ENCODE measurements around the gene SH3GLB2. TPM values are rescaled to one million over a fixed set of nuclear protein-coding genes. Genes with fewer than 3 reads are reported as not detected.
A peak's percentile ranks its signal among the peaks of the same experiment; 100 is the strongest.
"Not testable (repeated sequence)": the region's sequence is repeated elsewhere in the genome, so short reads cannot be mapped to it uniquely, and the experiment has no call there.

Gene SH3GLB2
- polyA plus RNA-seq, 1 donor = 111 TPM

DNA sequence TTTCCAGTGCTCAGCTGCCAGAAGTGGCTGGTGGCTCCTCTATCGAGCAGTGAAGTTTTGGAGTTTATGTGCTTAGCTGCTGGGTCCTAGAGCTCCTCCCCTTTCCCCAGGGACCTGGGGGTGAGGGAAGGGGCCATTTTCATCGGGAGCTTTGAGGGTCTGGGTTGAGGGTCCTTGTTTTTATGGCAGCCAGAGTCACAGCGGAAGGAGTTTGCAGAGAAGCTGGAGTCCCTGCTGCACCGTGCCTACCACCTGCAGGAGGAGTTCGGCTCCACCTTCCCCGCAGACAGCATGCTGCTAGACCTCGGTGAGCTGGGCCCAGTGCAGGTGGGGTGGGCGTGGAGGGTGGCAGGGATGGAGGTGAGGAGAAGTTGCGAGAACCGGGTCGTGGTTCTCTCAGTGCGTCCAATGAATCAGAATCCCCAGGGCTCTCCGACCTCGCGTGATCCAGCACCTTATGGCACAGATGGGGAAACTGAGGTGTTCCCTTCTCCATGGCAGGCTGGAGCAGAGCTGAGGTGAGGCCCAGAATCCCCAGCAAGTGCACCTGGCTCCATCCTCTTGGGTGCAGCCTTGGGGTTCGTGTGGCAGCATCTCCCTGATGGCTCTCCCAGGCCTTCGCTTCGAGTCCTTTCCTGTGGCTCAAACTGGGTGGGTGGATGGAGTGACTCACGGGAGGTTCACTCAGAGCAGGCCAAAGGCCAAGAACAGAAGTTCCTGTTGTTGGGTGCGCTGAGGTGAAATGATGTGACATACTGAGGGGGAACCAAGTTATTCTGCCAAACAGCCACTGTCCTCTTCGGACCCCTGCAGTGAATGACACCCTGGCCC, 31.0 kb upstream of the SH3GLB2 start:
- DNase-seq = no peak

DNA sequence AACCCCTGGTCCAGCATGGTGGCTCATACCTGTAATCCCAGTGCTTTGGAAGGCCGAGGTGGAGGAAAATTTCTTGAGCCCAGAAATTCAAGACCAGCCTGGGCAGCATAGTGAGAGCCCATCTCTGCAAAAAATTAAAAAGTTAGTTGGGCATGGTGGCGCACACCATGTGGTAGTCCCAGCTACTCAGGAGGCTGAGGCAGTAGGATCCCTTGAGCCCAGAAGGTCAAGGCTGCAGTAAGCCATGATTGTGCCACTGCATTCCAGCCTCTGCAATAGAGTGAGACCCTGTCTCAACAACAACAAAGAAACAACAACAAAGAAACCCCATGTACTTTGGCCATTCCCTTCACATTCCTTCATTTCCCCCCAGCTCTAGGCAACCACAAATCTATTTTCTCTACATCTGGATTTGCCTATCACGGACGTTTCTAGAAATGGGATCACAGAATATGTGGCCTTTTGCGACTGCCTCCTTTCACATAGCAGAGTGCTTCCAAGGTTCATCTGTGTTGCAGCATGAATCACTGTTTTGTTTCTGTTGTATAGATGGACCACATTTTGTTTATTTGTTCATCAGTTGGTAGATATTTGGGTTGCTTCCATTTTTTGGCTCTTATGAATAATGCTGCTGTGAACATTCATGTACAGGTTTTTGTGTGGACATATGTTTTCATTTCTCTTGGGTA, 26.2 kb upstream of the SH3GLB2 start:
- DNase-seq = no peak

DNA sequence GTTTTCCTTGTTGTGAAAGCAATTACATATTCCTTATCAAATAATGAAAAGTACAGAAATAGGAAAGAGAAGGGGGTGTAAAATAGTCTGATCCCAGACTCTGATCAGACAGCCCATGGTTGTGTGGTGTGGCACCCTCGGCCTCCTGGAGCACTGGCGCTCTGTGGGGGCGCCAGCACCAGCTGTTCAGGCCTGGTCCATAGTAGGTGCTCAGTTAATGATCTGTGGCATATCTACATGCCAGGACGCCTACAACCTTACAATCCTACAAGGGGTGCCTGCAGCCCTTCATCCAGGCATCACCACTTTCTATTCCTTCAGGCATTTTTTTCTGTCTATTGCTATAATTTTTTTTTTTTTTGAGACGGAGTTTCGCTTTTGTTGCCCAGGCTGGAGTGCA, 24.9 kb upstream of the SH3GLB2 start:
- DNase-seq = no peak

DNA sequence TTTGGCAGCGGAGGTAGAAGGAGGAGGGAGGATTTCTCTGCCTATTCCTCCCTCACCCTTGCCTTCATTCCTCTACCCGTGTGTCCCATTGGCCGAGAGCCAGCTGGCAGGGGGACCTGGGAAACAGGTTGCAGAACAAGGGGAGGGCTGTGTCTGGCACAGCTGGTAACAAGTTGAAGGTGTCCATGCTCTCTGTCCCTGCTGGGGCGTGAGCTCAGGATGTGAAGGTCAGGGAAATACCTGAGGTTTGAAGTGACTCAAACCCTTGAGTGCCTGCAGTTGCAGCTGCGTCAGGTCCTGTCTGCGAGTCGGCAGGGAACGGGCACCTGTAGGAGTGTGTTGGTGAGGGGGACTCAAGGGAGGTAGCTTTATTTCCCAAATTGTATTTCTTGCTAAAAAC, 24.5 kb upstream of the SH3GLB2 start:
- no peak for DNase-seq

DNA sequence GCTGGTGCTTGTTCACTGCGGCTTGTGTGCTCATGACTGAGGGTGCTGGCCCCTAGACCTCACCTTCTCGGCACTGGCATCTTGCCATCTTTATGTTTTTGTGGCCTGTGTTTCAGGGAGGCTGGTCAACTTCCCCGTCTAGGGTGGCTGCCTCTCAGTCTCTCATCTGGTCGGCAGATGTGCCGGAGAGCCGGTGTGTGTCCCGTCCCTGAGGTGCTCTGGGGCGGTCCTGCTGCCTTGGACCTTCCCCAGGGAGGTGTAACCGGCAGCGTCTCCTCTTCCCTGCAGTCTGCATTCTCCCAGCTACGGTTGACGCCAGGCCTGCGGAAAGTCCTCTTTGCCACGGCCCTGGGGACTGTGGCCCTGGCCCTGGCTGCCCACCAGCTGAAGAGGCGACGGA, 13.9 kb upstream of the SH3GLB2 start:
- no peak for DNase-seq

DNA sequence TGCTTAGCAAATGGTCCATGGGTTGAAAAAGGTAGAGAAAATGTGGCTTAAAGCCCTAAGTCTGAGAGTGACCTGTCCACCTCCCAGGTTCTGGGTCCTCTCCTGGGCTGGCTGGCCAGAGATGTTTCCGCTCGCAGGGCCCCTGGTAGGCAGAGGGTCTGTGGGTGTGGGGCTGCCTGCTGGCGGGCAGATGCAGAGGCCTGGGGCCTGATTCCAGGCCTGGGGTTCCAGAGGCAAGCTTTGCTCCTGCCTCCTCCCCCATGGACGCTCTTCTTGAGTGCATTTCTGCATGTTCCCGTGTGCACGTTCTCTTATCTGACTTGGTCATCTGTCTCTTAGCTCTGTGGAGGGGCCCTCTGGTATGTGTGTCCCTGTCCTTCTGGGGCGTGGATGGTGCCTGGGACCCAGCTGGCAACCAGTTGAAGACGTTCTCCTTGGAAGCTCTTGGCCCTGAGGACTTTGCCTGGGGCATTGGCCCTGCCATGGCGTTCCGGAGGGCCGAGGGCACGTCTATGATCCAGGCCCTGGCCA, 12.0 kb upstream of the SH3GLB2 start:
- no peak for DNase-seq

DNA sequence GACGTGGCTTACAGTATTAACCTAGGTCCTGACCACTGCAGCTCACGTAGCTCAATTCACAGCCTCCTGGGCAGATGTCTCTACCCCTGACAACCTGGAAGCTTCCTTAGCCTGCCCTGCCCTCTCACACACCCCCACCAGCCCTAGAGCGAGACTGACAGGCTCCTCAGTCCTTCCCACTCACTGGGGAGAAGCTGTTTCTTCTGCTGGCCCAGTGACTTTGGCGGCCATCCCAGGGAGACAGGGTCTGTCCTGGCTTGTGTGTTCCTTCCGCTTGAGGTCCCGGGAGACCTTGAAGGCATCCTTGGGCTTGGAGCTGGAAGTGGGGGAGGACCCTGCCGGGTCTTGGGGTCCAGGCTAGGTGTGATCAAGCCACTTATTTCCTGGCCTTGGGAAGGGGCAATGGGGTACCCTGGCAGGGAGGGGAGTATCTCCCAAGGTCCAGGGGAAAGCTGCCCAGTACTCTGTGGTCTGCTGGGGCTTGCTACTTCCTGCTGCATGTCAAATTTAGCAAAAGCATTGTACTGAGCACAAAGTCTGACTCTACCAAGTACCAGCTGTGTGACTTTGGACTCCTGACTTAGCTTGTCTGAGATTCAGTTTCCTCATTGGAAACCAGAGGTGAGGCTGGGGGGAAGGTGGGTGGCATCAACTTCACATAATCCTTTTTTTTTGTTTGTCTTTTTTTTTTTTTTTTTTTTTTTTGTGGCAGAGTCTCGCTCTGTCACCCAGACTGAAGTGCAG, 10.2 kb upstream of the SH3GLB2 start:
- DNase-seq = no peak

DNA sequence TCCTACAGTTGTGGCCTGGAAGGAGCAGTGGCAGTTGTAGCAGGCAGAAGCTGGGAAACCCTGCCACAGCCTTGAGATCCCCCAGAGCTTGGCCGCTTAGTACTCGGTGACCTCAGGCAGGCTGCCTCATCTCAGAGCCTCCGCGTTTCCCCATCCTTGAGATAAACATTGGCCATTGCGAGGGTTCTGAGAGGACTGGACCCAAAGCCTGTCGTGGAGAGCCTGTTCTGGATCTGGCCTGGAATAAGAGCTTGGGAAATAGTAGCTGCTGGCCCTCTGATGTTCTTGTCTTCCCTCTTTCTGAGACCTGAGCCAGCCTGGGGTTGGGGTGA, 9.6 kb upstream of the SH3GLB2 start:
- no peak for DNase-seq

DNA sequence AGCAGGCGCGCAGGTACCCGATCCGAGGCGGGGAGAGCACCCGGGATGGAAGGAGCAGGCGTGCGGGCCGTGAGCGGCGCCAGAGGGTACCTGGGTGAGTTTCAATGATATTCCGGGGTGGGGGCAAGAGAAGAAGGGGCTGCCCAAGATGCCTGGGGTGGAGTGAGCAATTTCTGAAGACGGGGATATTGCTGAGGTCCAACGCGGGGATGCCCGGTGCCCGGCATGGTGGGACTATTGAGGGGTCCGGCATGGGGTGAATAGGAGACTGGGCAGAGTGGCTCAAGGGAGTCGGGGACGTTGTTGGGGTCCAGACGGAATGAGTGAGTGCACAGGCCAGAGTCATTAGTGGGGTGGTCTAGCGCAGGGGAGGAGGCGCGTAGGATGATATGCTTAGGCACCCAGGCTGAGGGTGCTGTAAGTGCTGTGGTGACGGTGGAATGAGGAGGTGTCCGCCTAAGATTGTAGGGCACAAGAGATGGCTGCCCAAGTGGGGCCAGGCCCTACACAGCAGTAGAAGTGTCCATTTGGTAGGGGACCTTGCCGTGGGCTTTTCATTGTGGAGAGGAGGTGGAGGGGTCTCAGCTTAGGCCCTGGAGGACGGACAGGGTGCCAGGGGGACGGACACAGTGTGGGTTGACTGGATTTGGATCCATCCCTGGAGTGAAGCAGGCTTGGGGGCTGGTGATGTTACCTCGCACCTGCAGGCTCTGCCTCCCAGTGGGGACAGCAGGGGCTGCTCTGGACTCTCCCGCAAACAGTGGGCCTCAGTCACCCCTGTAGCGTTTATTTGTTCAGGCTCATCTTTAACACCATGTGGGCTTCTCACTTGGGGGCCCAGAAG, 9.0 kb upstream of the SH3GLB2 start:
- no peak for DNase-seq

DNA sequence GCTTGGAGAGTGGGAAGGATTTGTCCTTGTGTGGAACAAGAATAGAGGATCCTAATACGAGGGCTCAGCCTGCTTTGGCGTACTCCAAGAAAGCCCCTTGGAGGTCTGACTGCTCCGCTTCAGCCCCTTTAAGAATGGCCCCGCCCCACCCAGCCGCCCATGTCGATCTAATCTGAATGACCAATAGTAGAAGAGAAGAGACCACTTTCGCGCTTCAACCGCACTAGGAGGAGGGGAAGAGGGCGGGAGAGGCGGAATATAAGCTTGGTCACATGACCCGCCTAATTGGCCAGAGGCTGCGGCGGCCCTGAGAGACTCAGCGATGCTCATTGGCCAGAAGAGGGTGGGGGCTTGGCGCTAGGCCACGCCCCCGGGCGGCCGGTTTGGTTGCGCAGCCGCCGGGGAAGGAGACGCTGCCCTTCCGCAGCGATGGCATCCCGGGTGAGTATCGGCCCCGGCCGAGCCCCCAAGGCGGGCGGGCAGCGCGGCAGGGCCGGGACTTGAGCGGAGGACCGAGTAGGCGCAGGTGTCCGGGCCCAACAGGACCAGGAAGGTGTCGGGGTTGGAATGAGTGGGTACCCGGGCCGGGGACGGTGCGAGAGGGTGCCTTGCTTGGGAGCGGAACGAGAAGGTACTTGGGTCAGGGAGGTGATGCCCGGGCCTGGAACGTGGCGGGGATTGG, 8.3 kb upstream of the SH3GLB2 start, which contains the start of gene MIGA2:
MIGA2 (plus strand) TSS at position 386 of the 682 bp plus-strand sequence. CDS start 3,969 bp downstream, outside the sequence.
- DNase-seq = peak; percentile 99

DNA sequence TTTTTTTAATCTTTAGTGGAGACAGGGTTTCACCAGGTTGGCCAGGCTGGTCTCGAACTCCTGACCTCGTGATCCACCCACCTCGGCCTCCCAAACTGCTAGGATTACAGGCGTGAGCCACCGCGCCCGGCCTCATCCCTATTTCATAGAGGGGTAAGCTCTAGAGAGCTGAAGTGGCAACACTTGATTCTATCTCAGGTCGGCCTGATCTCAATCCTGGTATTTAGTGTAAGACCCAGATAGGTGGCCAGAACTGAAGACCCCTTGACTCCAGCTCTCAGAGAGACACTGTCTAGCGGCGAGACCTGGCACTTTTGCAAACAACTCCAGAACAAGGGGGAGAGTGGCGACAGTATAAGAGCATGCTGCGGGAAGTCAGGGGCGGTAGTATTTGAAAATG, 7.7 kb upstream of the SH3GLB2 start:
- DNase-seq = not testable (repeated sequence)

DNA sequence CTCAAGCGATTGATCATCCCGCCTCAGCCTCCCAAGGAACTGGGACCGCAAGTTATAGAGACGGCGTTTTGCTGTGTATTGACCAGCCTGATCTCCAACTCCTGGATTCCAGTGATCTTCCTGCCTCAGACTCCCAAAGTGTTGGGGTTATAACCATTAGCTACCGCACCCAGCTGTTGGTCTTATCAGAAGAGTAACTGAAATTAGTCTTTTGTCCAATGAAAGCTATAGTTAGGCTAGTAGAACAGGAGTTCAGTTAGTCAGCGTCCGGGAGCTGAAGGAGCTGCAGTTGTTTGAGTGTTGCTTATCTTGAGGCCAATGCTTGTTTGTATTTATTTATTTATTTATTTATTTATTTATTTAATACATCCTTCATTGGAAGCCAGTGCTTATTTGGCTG, 5.1 kb upstream of the SH3GLB2 start:
- DNase-seq = no peak

DNA sequence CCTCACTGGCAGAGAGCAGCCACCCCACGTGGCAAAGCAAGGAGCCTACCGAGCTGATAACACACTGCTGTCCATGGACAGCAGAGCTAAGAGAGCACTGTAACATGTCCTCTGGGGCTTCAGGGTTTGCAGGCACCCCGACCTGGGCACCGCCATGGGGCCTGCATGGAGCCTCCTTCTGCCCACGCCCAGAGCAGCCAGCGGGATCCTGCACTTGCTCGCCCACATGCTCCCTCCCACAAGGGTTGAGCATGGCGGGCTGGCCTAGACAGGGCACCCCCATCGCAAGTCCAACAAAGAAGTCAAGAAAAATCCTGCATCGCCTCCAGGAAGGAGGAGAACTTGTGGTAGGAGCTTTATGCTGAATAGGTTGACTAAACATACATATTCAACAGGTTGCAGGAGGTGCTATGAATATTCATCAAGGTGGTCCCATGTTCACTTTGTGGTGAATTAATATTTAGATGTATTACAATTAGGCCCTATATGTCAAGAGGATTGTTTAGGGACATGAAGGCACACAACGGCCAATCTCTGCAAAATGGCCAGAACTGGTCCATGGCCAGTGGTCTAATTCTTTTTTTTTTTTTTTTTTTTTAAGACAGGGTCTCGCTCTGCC, 4.5 kb upstream of the SH3GLB2 start:
- DNase-seq = no peak

DNA sequence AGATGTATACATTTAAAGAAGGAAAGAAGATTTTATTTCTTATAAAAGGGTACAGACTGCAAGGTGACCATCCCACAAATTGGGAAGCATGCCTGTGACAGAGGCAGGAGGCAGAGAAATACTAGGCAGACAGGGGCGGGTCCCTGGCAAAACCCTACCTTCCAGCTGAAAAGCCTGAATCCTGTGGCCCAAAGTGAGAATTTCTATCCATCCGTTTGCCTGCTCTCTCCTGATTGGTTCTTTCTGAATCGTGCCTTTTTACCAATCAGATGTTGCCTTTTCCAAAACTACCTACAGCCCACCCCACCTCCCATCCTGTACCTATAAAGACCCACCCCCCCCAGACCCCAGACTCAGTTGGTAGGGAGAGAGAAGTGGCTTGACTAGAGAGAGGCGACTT, 3.4 kb upstream of the SH3GLB2 start:
- DNase-seq = no peak

DNA sequence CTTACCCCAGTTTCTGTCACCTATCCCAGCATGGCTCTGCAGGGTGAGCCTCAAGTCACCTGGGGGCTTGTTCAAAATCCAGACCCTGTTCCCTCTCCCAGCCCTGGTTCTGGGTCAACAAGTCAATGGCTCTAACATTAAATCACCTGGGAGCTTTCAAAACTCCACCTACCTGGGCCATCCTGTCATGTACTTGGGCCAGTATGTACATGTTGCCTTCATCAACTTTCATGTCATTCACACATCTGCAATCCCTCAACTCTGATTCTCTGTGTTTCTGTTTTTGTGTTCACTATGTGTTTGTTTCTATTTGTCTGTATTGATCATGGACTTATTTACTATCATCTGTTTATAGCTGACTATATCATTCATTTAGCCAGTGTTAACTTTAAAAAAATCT, 2.1 kb upstream of the SH3GLB2 start:
- no peak for DNase-seq

DNA sequence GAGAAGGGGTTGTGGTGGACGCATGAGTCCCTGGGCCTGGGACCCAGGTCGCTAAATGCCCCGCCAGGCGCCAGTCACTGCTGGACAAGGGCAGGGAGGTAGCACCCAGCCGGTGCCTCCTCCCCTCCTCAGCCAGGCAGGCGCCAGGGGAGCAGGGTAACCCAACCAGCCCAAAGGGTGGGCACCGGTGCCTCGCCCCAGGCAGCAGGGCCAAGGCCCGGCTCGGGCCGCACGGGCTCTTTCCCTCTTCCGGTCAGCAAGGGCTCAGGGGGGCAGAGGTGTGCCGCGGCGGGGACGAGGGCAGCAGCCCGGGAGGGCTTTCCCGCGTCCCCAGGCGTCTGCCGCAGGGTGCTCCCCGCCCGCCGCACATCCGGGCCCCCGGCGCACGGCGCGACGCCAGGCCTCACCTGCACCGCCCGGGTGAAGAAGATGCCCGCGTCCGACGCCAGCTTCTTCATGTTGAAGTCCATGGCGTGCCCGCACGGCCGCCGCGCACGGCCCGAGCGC, 393 bp downstream of the SH3GLB2 start:
- DNase-seq = no peak

DNA sequence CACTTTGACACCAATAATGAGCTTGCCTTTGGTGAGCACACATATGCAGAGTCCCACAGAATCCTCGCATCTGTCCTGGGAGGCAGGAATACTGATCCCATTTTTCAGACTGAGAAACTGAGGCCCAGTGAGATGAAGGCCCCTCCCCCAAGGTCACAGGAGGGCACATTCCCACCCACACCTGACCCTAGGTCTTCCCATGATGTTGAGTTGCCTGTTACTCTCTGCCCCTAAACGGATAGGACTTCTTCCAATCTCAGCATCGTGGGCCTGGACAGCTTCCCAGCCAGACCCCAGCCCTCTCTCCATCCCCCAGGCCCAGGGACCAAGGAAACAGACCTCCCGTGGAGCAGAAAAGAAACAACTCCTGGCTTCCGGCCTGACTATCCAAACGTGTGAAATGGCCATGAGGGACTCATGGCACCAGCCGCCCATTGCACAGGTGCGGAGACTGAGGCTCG, 877 bp downstream of the SH3GLB2 start:
- no peak for DNase-seq

DNA sequence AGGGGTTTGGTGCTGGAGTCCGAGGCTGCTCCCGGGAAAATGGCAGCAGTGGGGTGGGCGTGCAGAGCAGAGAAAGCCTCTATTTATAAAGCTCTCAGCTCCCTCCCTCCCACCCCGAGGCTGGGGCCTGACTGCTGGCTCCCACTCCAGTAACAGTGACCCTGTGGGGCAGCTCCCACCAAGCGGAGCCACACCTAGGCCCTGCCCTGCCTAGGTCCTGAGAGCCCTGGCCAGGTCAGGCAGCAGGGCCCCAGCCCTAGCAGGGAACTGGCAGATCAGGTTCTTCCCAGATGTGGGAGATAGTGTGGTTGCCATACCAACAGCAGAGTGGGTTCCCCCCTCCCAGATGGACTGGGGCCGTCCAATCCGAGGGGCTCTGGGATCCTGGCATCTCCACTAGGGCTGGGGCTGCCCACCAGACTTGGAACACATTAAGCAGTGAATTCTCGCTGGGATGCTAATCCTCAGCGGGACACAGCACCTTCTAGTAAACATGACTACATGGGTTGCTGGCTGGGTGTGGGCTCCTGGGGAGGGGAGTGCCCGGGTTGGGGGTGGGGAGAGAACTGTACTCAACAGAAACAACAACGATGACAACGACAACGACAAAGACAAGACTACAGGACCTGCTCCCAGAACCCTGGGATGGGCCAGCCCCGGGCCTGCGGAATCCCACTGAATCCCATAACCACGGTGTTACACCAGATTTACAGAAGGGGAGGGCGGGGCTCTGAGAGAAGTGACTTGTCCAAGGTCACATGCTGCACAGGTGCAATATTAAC, 1.5 kb downstream of the SH3GLB2 start:
- DNase-seq = peak; percentile 79

DNA sequence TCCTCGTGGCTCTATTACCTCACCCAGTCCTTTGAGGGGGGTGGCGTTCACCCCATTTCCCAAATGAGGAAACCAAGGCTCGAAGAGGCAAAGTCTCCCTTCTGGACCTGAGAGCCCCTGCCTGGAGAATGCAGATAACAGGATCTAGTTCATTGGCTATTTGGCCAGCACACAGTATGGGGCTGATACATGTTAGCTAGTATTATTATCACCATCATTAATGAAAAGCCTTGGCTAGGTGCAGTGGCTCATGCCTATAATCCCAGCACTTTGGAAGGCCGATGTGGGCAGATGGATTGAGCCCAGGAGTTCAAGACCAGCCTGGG, 4.3 kb downstream of the SH3GLB2 start:
- DNase-seq = no peak

All from left kidney (tissue), 2 donors.